HFF-Myc (cell line): ENCODE data around the gene GNG7.
"Not testable (repeated sequence)": the region's sequence is repeated elsewhere in the genome, so short reads cannot be mapped to it uniquely, and the experiment has no call there.

ENCODE experiments used
- DNase-seq: peaks from one replicate; pipeline ENCODE4 v3.0.0-alpha.2; 2011; ENCODE audit warnings: low read depth; ENCODE audit errors: extremely low read depth
- H3K4me3 ChIP-seq: replicated peaks from 2 replicates; pipeline ENCODE4 v1.5.1; 2011; ENCODE audit warnings: low read depth, mild to moderate bottlenecking, control low read depth, low read length
- TF ChIP-seq, protein P1 (sequence below): IDR thresholded peaks from 2 replicates; pipeline ENCODE4 v1.5.1; 2012; ENCODE audit warnings: mild to moderate bottlenecking, low read depth, low read length, control low read depth; ENCODE audit errors: missing control alignments

The GNG7 gene

GRCh38 chr19:2534423-2535013, 168.0 kb downstream of the GNG7 start:
- no peak overlapping the region for H3K4me3 ChIP-seq
- no peak for DNase-seq
- TF ChIP-seq, protein P1, sequence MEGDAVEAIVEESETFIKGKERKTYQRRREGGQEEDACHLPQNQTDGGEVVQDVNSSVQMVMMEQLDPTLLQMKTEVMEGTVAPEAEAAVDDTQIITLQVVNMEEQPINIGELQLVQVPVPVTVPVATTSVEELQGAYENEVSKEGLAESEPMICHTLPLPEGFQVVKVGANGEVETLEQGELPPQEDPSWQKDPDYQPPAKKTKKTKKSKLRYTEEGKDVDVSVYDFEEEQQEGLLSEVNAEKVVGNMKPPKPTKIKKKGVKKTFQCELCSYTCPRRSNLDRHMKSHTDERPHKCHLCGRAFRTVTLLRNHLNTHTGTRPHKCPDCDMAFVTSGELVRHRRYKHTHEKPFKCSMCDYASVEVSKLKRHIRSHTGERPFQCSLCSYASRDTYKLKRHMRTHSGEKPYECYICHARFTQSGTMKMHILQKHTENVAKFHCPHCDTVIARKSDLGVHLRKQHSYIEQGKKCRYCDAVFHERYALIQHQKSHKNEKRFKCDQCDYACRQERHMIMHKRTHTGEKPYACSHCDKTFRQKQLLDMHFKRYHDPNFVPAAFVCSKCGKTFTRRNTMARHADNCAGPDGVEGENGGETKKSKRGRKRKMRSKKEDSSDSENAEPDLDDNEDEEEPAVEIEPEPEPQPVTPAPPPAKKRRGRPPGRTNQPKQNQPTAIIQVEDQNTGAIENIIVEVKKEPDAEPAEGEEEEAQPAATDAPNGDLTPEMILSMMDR, result no peak

DNA sequence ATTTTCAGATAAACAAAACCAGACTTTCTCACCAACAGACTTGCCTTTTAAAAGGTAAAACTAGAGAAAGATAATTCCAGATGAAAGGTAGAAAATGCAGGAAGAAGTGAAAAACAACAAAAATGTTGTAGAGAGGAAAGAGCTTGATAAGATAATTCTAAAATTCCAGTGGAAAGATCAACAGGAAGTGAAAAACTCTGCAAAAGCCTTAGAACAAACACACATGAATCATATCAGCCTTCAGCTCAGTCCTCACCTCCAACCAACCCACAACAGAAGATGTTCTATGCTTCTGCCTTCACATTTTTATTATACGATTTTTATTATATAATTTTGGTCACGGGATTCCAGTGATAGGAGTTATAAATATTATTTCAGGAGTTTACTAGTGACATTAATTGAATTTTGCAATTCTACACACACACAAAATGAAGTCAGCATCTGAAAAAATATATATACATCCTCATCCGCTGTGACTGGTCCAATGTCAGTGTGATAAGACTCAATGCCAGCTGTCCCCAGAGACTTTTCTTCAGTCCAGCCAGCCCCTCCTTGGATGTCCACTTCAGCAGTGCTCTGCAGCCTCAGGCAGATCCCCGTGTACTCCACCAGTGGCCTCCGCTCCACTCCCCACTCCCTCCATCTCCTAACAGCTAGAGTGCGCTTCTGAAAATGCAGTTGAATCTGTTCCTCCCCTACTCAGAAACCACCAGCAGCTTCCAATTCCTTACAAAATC, 168.6 kb downstream of the GNG7 start:
- no peak for DNase-seq
- no peak overlapping the region for H3K4me3 ChIP-seq
- TF ChIP-seq, protein P1, result no peak

DNA sequence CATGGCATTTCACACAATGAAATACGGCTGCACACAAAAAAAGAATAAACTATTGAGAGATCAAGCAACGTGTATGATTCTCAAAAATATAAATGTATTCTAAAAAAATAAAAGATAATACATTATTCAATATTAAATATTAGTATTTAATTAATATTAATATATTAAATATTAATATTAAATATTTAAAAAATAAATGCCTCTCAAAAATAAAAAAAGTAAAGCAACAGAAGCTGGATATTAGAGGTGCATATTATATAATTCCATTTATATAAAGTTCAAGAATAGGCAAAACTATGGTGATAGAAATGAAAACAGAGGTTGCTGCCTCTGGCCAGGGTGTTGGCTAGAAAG, 169.4 kb downstream of the GNG7 start:
- TF ChIP-seq, protein P1, result no peak
- DNase-seq, result no peak
- no peak overlapping the region for H3K4me3 ChIP-seq

DNA sequence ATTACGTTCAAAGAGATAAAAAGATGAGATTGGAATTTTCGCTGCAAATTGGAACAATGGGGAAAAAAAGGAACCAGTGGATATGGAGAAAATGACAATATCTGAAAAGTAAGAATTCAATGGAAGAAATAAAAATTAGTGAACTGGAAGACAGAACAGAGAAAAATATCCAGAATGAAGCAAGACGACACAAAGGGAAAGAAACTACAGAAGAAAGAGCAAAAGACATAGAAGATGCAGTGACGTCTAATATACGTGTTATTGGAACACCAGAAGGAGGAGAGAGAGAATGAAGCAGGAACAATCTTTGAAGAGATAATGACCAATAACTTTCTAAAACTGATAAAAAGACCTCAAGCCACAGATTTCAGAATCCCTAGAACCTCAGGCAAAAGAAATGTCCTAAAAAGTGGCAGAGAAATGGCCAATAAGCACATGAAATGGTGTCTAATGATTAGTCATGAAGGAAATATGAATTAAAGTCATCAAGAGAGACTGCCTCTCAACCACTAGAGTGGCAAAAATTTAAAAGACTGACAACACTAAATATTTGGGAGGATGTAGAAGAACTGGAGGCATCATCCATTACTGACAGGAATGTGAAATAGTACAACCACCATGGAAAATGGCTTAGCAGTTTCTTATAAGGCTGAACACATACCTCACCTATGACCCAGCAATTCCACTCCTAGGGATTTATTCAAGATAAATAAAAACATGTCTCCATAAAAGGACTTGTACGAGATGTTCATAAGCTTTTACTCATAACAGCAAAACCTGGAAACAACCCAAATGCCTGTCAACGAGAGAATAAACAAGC, 170.0 kb downstream of the GNG7 start:
- DNase-seq, result no peak

DNA sequence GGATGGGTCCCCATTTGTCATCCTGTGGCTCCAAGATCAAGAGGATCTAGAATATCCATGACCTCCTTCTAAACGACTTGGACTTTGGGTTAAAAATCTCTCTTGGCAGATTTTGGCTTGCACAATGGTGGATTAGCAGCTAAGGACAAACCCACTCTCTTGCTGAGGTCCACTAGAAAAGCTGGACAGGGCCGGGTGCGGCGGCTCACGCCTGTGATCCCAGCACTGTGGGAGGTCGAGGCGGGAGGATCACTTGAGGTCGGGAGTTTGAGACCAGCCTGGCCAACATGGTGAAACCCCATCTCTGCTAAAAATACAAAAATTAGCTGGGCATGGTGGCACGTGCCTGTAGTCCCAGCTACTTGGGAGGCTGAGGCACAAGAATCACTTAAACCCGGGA, 172.6 kb downstream of the GNG7 start:
- DNase-seq, H3K4me3 ChIP-seq: not testable (repeated sequence)

More for the DNA sequence above, 170.0 kb downstream of the GNG7 start:
- no peak overlapping the region for H3K4me3 ChIP-seq
- TF ChIP-seq, protein P1, result no peak

DNA sequence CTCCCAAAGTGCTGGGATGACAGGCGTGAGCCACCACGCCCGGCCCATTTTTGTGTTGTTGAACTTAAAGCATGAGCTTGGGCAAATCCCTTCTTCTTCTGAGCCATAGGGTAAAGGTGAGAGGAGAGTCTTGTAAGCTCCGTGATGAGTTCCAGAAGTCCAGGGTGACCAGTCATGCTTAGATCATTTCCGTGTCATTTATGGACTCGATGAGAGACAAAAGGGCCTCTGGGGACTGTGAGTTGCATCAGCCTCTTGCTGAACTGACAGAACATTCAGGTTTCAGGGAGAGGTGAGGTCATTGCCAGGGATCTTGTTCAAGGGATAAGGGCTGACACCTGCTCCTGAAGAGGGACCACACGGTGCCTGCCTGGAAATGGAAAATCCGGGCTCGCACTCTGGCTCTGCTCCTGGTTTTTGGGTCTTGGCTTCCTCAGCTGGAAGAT, 173.0 kb downstream of the GNG7 start:
- peak; percentile 84 for DNase-seq
- no peak overlapping the region for H3K4me3 ChIP-seq
- TF ChIP-seq, protein P1, result no peak

DNA sequence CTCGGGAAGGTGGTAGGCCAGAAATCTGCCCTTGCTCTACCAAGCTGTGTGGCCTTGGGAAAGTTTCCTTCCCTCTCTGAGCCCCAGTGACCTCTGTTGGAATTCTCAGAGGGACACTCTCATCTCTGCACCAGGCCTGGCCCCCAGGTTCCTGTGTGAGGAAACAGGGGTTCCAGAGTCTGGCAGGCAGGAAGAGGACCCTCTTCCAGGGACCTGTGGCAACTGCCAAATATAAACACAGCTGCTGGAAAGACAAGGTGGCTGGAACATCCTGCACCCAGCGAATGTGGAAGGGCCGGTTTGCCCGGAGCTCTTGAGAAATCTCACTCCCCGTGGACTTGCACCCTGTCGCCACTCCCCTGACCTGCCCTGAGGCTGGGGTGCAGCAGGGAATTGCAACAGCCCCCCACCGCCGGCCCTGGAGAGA, 173.8 kb downstream of the GNG7 start:
- TF ChIP-seq, protein P1, result no peak
- no peak for DNase-seq
- H3K4me3 ChIP-seq, result no peak overlapping the region
